Dermis blood vessel endothelial cell (primary cell): ENCODE results near the gene UBE4A. TPM values are rescaled to one million over a fixed set of nuclear protein-coding genes. Genes with fewer than 3 reads are reported as not detected.
A peak's percentile ranks its signal among the peaks of the same experiment; 100 is the strongest.

Source experiments
- DNase-seq: peaks from one replicate; pipeline ENCODE4 v3.0.0; 2010
- total RNA-seq: library from RNA; depleted of rRNA; stranded (reverse); fragments of >200 nt; gene quantifications from 2 replicates; pipeline ENCODE4 v1.2.3, GENCODE V29; 2014

Gene UBE4A
- total RNA-seq, 1 donor from 2014 or later, result 32.5 TPM

DNA sequence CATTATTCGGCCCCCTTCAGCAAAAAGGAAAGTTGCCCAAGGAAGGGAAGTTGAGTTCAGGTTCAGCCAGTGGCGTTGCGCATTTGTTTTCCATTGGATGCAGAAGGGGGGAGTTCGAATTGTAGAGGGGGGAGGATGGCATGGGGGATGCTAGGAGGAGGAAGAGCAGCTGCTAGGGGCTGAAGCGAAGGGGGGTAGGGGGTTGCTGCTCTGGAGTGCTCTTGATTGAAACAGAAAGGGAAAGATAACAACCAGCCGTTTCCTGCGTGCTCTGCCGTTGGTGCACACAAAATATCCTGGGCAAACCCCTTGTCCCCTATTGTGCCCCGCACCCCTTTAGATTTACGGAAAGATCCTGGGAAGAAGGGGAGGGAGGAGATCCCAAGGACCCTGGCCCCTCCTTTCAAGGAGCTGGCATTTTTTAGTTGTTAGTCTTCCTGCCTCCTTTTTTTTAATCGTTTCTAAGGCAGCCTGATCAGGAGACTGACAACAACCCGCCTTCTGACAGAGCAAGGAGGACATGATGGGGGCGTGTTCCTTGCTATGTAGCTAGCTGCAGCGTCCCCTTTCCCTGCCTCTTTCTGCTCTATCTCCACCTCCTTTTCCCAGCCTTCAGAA is 79.0 kb downstream of the UBE4A start:
- DNase-seq, result peak; percentile 83

DNA sequence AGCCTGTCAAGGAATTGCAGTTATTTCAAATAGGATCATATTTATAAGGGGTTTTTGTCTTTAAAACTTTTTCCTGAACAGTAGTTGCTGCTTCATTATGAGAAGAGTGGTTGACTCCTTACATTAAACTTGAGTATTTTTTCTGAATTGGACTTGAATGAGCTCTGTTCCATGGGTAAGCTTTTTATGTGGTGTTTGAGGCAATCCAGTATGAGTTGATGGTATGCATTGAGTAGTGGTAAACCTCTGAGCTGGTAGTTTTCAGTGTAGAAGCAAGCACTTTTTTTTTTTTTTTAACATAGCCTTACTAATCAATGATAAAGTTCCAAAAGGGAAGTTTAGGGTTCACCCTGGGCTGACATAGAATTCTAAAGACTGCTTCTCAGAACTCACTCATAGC is 80.2 kb downstream of the UBE4A start:
- no peak for DNase-seq

DNA sequence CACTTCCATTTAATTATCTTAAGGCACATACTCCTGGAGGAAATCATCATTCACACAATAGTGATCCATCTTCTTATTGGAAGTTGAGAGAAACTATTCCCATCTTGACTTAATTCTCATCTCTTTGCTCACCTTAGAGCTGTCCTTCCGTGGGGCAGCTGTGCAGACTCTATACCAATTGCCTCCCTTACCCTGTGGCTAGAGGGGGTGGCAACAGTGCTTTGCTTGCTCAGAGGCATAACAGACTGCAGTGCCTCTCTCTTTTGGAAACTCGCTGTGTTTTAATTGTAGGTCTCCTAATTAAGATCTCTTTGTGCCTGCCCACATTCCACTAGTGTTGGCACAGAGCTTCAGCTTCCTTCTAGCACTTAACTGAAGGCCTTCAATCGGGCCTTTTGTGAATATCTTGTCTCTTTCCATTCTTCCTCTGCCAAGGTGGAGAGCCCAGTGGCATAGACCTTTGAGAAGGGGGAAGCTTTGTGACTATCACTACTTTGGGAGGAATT is 82.4 kb downstream of the UBE4A start:
- DNase-seq, result no peak

DNA sequence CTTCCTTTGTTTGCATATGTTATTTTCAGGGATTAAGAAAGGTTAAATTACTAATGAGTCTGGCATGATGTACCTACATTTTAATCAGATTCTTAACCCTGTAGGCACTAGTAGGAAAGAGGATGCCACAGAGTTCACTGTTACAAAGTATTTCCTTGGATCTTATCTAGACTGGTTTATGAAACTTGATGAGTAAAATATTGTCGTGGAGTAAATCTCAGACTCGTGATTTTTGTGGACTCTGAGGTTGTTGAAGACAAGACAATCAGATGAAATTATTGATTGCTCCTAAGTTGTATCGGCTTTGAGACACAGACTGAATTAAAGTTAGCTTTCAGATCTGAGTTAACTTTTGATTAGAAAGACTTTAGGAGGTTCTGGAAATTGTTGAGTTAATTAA is 82.9 kb downstream of the UBE4A start:
- DNase-seq, result no peak

DNA sequence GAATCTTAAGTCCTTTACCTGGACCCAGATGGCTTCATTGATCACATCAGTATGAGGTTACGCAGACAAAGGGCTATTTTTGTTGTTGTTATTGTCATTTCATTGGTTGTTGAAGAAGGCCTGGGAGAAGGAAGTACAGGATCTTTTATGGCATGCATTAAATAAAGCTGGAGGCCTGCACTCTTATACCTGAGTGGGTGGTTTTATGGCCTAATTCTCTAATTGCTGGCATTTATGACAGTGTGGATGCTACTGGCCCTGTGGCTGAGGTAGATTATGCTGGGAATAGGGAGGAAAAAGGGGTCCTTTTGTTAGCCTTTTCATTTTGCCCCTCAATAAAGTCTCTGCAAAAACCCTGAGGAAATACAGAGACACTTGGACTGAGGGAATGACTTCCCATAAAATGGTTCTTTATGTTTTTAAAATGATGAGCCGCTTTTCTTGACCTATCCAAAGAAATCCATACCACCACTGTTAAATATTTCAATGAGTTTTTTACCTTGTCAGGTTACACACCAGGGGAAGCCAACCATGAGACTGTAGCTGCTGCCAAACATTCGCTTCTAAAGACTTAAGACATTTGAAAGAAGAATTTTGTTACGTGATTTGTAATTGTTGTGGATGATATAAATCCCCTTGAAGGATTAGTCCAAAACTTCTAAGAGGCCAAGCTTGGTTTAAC is 83.6 kb downstream of the UBE4A start:
- DNase-seq, result no peak

DNA sequence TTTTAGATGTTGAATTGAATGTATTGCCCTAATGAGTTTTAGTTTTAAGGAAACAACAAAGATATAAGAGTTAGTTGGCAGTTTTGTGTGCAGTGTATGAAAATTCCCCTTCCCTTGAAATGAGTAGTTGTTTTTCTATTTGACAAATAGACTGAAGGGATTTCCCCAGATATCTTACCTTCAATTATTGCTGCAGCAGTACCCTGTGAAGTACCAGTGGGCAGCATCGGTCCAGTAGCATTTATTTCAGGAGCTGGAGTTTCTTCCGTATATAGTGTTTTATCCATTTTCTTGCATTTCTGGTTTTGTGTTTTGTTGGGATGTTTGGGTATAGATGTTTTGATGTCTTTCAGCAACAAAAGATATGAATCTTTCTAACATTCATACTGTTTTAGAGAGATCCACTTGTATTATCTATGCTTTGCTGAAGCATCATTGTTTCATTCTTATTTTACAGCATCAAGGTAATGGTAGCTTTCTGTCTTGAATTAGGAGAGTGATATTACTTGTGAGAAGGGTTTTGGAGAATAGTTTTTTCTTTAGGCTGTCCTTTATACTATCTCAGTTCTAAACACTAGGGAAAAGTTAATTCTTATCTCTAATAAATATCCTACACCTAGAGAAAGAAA is 84.3 kb downstream of the UBE4A start:
- DNase-seq, result no peak

DNA sequence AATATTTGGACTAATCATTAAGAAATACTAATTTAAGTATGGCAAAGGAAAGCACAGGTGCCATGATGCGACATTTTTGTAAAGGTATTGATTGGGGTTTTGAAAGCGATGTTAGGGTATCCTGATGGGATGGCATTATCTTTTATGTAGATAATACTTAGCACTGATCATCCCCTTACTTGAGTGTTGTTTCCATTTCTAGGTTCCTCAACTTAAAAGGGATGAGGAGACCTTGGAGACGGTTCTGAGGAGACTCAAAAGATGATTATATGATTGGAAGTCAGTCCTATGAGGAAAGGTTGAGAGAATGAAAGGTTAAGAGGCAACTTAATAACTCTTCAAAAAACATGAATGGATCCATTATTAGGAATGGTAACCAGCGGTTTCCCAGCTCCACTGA is 88.0 kb downstream of the UBE4A start:
- DNase-seq, result no peak

DNA sequence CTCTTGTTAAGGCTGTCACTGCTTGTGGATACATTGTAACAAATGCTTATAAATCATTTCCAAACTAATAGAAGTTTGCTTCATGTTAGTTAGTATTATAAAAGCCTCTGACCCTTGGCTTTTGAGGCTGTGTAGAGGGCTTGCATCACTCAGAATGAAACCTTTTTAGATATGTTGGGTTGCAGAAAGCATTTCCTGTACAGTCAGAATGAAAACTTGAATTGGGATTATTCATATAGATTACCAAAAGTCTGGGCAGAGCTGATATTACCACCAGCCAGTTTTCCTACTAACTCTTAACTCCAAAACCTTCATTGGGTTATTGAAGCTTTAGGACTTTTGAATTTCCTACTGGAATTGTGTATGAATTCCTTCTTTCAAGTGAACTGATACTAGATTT is 88.9 kb downstream of the UBE4A start:
- no peak for DNase-seq

Other genes with a start within 250 kb of the UBE4A start
- 0.09 TPM in 1 of 2 replicates, not detected in the other for gene SCN4B, start 206.8 kb upstream of the UBE4A start, total RNA-seq
- under 0.01 TPM in 1 of 2 replicates, not detected in the other for gene SCN2B, start 183.0 kb upstream of the UBE4A start, total RNA-seq
- under 0.01 TPM in 1 of 2 replicates, not detected in the other for gene JAML, start 134.6 kb upstream of the UBE4A start, total RNA-seq
- gene MPZL3, start 107.2 kb upstream of the UBE4A start, total RNA-seq, result 7.3 and 8.7 TPM in 2 replicates
- gene MPZL2, start 95.3 kb upstream of the UBE4A start, total RNA-seq, result 73.5 and 98.5 TPM in 2 replicates
- gene CD3E, start 54.9 kb upstream of the UBE4A start, total RNA-seq, result not detected in 2 replicates
- gene CD3D, start 16.9 kb upstream of the UBE4A start, total RNA-seq, result not detected in 2 replicates
- gene CD3G, start 15.3 kb upstream of the UBE4A start, total RNA-seq, result not detected in 2 replicates
- 46.4 and 58.9 TPM in 2 replicates for gene ATP5MG, start 42.0 kb downstream of the UBE4A start, total RNA-seq
- 34.4 and 49.6 TPM in 2 replicates for gene KMT2A, start 76.9 kb downstream of the UBE4A start, total RNA-seq
- gene TTC36, start 167.9 kb downstream of the UBE4A start, total RNA-seq, result 2.5 and 3.2 TPM in 2 replicates
- gene TMEM25, start 171.6 kb downstream of the UBE4A start, total RNA-seq, result 29.6 and 36.1 TPM in 2 replicates
- gene IFT46, start 206.3 kb downstream of the UBE4A start, total RNA-seq, result 18.7 and 23.3 TPM in 2 replicates
- gene ARCN1, start 212.8 kb downstream of the UBE4A start, total RNA-seq, result 102 and 180 TPM in 2 replicates
- 38.8 and 47.8 TPM in 2 replicates for gene PHLDB1, start 248.0 kb downstream of the UBE4A start, total RNA-seq